Stimulated activated CD4-positive, alpha-beta T cell treated with anti-CD3 and anti-CD28 coated beads, Interleukin-2, amount 100 ng/mL, for 4 hours (primary cell): ENCODE data around the gene AZU1.
A peak's percentile ranks its signal among the peaks of the same experiment; 100 is the strongest.

Experiments used
- DNase-seq: peaks from one replicate; pipeline ENCODE4 v3.0.0-alpha.2; 2020; ENCODE audit warnings: low read depth

Gene AZU1, protein sequence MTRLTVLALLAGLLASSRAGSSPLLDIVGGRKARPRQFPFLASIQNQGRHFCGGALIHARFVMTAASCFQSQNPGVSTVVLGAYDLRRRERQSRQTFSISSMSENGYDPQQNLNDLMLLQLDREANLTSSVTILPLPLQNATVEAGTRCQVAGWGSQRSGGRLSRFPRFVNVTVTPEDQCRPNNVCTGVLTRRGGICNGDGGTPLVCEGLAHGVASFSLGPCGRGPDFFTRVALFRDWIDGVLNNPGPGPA

DNA sequence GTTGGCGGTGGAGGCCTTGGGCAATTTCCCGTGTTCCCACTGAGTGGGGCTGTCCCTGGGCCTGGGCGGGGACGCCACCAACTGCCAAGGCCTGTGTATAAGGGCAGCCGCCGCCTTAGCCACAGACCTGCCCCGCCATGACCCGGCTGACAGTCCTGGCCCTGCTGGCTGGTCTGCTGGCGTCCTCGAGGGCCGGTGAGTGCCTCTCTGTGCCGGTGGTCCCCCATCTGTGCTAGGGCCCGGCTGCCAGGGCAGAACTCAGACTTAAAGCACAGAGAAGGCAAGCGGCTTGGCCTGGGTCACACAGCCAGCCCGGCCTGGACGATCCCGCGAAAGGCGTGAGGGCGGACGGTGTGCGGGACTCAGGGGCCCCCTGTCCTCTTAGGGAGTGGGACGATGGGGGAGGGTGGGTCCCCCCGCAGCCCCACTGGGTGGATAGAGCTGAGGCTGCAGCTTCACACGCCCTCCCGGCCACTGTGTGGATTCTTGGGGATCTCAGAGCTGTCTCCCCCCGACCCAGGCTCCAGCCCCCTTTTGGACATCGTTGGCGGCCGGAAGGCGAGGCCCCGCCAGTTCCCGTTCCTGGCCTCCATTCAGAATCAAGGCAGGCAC, at the start of gene AZU1:
Gene AZU1 (plus strand): TSS at position 128 of the 612 bp plus-strand sequence. CDS start 10 bp downstream, at position 138.
- no peak for DNase-seq

DNA sequence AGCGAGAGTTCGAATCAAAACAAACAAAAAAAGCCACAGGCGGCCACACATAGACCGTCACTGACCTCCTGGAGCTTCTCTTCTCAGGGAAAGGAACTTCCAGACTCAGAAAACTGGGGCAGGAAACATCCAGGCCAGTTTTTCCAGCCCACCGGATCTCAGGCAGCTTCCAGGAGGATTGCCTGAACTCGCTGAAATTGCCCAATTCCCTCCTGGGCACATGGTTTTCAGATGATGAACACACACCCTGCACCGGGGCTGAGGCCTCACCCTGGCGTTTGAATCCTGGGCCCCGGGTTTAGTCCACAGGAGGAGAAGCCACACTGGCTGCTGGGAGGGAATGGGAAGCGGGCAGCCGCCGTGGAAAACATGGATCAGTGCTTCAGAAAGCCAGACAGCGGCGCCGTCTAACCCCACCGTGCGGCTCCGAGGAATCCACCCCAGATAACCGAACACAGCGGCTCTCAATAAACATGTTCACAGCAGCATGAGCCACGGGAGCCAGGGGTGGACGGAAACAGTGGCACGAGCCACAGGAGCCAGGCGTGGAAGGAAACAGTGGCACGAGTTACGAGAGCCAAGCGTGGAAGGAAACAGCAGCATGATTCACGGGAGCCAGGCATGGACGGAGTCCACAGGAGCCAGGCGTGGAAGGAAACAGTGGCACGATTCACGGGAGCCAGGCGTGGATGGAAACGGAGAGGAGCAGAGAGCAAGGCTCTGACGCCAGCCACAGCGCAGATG, 48.6 kb upstream of the AZU1 start:
- DNase-seq = no peak

DNA sequence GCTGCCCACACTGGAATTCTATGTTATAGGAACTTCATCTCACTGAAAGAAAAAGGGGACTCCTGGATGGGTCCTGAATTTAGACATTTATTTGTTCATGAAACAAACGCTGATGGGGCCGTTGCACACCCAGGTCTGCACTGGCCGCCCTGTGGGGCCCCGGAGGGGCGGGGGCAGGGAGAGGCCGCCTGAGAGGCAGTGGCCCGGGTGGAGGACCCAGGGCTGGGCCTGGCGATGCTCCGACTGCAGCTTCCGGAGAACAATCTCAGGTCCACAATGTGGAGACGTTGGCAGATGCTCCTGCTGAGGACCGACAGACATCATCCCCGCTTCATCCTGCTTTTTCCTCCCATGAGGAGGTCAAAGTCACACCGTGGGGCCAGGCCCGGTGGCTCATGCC, 46.7 kb upstream of the AZU1 start:
- DNase-seq = no peak

DNA sequence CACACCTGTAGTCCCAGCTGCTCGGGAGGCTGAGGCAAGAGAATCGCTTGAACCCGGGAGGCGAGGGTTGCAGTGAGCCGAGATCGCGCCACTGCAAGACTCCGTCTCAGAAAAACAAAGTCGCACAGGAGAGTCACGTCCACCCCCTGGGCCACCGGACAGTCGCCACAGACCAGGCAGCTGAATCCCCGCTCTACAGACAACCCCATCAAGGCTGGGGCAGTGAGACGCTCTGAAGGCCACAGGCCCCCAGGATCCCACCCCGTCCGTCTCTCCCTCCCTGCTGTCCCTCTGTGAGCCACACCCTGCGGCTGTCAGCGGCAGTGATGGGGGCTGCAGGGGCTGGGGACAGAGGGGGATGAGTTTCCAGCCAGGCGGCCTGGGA, 45.8 kb upstream of the AZU1 start:
- DNase-seq = no peak

DNA sequence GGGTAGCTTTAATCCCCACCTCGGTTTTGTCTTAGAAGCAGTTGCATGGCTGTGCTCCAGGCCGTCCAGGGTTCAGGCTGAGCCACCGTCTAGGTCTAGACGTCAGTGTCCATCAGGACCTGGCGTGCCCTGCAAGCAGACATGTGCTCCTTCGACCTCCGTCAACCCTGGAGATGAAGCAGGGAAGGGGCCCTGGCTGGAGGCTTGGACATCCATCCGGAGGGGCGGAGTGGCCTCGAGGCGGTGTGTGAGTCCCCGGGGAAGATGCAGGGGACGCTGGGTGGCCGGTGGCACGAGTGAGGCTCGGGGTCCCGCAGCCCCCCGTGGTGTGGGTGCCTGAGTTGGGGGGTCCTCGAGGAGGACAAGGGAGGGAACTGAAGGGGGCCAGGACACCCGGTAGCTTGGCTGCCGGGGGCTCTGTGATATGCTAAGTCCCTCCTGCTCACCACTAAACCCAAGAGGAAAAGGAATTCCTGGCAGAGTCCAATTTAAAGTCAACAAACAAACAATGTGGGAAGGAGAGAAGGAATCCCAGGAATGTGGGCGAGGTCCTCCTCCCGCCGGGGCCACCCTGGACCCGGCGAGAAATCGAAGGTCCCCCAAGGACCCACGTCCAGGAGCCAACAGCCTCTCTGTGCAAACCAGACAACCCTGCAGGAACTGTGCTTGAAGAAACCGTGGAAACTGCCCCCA, 45.3 kb upstream of the AZU1 start:
- DNase-seq = no peak

DNA sequence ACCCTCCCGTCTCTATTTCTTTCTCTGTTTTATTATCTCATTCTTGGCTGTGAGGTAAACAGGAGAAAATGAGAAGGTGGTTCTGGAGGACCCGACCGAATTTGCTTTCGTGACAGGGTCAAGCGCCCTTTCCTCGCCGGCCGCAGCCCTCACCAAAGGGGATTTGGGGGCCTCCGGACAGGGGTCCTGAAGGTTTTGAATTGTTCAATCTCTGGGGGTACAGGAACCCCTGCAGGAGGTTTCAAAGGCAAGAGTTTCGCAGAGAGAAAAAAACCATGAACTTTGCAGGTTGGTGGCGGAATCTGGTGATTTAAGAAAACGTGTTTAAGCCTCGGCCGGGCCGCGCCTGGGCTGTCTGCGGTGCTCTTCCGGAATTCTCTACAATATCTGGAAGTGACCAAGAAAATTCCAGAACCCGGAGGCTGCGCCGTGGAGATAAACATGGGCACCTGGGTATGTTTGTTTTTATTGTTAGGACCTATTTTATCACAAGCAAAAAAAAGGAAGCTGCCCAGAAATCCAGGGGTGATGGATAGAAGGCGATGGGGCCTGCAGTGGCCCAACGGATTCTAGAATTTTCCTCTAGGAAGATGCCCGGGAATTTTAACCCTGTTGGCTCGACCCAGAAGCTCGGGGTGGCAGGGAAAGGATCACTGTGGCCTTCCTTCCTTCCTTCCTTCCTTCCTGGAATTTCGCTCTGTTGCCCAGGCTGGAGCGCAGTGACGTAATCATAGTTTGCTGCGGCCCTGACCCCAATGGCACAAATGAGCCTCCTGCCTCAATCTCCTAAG, 44.6 kb upstream of the AZU1 start:
- no peak for DNase-seq

DNA sequence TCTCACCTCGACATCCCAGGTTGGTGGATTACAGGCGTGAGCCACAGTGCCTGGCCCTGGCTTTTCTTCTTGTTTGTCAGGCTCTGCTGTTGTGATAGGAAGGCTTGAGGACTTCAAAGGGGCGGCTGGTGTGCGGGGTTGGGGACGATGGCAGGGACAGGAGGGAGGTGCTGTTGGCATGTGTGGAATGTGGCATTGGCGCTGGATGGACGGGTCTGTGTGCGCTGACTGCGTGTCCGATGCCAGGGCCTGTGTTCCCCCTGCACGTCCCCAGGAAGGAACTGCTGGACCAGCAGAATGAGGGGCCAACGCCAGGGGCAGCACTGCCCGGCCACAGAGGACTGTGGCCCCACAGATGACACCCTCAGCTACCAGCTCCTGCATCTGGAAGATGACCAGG, 43.1 kb upstream of the AZU1 start:
- no peak for DNase-seq

DNA sequence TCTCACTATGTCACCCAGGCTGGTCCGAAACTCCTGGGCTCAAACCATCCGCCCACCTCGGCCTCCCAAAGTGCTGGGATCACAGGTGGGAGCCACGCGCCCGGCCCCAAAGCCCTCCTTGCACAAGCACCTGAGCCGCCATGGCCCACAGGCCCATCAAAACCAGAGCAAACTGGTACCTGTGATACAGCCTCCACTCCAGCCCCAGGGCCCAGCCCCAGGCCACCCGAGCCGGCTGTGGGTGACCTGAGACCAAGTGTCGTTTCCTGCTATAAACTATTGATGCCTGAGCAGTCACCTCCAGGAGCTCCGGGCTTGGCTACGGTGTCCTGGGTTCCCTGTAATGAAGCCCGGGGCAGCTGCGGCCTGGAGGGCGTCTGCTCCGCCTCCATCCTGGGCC, 40.1 kb upstream of the AZU1 start:
- no peak for DNase-seq

DNA sequence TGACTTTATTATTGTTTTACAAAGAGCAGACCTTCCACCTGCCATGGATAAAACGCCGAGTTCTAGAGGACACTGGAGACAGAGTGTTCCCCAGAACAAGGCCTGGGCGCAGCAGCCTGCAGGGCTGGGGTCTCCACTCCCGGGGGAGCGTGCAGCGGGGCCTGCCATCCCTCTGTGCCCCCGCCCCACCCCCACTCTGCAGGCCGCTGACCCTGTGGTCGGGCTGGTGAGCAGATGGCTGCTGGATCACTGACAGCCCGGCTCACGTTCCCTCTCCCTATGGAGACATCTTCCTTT, 39.0 kb upstream of the AZU1 start:
- no peak for DNase-seq

DNA sequence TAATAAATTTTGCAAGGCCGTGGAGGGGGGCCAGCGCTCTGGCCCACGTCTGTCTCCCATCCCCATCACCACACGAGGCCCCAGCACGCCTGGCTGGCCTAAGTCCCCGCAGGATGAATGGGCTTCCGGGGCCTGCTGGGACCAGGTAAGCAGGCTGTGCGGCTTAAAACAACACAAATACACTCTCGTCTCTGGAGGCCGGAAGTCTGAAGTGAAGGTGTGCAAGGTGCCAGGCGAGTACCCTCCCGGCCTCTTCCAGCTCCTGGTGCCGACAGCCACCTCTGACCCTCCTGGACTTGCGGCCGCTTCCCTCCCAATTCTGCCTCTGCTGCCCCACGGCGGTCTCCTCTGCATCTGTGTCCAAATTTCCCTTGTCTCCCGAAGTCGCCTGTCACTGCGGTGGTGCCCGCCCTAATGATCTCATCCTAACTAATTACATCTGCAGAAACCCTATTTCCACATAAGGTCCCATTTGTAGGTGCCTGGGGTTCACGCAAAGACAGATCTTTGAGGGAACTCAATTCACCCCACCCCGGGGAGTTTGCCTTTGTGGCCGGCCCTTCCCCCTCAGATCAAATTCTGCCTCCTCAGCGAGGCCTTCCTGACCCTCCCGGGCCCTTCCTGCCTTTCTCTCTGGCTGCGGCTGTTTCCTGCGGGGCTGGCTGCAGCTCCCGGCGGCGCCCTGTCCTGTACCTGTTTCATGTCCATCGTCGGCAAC, 38.5 kb upstream of the AZU1 start:
- no peak for DNase-seq

DNA sequence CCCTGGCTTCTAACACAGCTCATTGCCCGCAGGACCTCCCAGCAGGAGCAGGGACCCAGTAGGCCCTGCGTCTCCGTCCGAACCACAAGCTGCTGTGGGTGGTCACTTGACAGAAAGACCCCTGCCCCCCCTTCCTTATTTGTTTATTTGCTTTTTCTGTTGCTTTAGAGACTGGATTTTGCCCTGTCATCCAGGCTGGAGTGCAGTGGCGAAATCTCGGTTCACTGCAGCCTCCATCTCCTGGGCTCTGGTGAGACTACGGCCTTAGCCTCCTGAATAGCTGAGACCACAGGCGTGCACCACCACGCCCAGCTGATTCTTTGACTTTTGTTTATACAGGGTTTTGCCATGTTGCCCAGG, 38.0 kb upstream of the AZU1 start:
- no peak for DNase-seq

DNA sequence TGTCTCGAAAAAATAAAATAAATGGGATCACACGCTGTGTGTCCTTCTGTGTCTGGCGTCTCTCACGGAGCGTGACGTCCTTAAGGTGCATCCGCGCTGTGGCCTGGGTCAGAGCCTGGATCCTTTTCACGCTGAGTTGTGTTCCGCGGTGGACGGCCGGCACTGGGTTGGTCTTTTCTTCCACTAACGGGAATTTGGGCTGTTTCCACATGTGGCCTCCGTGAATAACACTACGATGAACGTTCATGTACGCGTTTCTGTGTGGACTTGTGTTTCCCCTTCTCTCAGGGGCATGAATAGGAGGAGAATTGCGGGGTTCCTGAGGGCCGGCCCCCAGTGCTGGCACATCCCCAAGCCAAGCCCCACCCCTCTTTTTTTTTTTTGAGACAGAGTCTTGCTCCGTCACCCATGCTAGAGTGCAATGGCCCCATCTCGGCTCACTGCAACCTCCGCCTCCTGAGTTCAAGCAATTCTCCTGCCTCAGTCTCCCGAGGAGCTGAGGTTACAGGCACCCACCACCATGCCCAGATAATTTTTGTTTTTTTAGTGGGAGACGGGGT, 36.5 kb upstream of the AZU1 start:
- no peak for DNase-seq

DNA sequence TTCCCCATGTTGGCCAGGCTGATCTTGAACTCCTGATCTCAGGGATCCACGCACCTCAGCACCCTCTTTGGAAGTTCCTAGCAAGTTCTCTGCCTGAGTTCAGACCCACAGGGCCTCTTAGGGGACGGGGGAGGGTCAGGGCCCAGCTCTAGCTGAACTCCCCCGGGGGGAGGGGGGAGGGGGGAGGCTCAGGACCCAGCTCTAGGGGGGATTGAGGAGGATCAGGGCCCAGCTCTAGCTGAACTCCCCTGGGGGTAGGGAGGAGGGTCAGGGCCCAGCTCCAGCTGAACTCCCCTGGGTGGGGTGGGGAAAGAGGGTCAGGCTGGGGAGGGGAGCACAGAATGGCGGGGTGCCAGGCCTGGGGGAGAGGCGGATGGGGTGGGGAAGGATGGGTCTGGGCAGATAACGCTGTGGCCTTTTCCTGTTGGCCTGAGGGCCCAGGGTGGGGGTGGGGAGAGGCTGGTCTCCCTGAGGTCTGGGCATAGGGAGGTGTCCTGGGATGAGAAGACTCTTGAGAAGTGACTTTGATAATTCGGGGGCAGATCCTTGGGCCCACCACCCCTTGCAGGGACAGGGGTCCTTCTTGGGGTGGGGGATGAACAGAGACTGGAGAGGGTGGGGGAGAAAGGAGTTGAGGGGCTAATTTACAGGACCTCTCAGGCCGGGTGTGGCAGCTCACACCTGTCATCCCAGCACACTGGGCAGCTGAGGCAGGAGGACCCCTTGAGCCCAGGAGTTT, 35.9 kb upstream of the AZU1 start:
- no peak for DNase-seq

DNA sequence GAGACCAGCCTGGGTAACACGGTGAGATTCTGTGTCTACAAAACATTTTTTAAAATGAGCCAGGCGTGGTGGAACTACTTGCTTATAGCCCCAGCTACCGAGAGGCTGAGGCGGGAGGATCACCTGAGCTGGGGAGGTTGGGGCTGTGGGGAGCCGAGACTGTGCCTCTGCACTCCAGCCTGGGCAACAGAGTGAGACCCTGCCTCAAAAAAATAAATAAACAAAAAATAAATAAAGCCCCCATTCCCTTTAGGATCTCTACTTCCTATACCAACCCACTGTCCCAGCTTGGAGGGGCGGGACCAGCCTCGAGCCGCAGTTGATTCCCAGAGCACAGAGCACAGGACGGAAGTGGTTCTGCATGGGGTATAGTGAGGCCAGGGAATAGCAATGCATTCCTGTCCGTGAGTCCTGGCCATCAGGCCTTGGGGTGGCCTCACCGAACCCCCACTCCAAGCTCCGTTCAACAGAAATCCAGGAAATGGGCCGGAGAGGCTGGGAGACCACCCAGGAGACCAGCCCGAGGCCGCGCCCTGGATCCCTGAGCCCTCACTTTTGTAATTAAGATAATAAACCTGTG, 35.2 kb upstream of the AZU1 start:
- no peak for DNase-seq

DNA sequence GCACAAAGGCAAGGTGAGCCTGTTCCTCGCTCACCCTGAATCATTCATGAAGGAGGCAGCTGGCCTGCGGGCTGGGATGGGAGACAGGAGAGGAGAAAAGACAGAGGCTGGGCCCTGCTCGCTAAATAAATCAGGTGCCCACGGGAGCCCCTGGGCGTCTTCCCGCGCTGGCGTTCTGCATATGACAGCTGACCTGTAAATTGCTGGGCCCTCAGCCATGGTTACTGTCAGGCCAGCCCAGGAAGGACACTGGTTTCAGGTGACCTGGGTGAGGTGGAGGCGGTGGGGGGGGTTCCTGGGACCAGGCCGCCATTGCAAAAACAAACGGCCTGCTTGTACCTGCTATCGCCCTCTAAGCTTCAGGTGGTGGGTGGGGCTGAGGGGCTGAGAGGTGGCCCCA, 33.8 kb upstream of the AZU1 start:
- DNase-seq = no peak

DNA sequence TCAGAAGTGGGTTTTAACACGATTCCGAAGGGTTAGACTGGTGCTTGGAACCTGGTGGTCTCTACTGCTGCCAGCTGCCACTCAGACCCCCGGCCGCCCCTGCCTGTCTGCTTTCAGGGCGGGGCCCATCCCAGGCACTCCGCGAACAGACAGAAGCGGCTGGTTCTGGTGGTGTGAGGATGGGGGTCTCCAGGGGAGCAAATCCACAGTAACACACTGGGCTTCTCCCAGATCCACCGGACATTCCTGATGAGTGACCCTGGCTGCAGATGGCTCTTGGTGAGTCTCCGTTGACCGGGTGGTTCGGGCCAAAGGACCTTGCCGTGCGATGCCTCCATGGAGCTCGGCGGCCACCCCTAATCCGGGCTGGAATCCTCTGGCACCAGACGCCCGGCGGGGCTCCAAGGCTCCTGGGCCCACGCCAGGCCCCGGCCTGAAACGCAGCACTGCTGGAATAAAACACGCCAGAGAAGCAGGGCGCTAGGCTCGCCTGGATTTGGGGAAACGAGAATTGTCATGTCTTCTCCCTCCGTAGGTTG, 32.5 kb upstream of the AZU1 start:
- no peak for DNase-seq

DNA sequence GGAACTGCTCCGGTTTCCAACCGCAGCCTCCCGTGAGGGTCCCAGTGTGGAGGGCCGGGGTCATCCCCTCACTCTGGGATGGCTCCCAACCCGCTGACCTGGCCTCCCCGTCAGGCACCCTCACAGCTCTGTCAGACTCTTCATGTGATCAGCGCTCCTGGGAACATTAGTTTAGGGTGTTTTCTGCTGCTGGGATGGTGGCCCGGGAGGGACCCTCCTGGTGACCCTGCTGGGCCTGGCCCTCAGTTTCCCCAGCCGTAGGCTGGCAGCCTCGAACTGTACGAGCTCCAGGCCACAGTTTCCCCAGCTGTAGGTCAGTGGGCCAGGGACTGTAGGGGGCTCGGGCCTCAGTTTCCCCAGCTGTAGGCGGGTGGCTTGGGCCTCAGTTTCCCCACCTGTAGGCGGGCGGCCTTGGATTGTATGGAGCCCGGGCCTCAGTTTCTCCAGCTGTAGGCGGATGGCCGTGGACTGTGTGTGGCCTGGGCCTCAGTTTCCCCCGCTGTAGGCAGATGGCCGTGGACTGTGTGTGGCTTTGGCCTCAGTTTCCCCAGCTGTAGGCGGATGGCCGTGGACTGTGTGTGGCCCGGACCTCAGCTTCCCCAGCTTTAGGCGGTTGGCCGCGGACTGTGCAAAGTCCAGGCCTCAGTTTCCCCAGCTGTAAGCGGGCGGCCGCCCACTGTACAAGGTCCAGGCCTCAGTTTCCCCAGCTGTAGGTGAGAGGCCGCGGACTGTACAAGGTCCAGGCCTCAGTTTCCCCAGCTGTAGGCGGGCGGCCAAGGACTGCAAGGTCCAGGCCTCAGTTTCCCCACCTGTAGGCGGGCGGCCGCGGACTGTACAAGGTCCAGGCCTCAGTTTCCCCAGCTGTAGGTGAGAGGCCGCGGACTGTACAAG, 31.7 kb upstream of the AZU1 start:
- no peak for DNase-seq

DNA sequence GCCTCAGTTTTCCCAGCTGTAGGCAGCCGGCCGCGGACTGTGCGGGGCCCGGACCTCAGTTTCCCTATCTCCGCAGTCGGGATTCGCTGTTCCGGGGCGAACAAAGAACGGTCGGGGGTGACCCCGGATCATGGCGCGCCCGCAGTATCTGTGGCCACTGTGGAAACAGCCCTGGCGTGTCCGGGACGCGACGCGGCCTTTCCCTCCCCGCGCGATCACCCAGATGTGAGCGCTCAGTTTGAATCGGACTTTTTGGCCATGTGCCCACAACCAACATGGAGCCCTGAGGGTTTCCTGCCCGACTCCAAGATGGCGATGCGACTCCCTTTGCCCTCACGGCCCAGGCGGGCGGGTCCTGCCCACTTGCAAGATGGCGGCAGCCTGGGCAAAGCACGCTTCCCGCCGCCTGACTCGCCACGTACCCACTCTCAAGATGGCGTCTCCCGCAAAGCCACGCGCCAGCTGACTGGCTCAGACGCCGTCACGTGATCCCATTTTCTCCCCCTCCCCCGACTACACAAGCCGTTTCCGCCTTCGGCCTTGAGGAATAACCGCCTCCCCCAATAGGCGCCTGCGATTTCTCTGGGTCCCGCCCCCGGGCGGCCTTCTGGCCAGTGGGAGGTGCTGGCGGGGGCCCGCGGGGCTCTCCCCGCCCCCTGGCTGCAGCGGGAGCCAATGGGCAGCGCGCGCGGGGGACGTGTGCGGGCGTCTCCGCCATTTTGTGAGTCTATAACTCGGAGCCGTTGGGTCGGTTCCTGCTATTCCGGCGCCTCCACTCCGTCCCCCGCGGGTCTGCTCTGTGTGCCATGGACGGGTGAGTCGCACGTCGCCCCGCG, 30.7 kb upstream of the AZU1 start, which contains the start of gene PTBP1:
Gene PTBP1 (plus strand): TSS at position 761 of the 836 bp plus-strand sequence. CDS start 46 bp downstream, at position 807.
- DNase-seq = peak; percentile 100
